Endothelial cell of umbilical vein (primary cell): ENCODE measurements around the gene SPDEF. TPM values are rescaled to one million over a fixed set of nuclear protein-coding genes. Genes with fewer than 3 reads are reported as not detected.

Experiments
- BruUV-seq: library from RNA; stranded (reverse); fragments of 400-500 nt; replicated peaks from 2 replicates; lab custom pipeline; 2021; lab: Mats Ljungman, UMichigan
- CTCF ChIA-PET: fragments of 300-600, 350-600 bp; sonication (Branson Sonifier 250); formaldehyde crosslinking; loops from one replicate; lab custom pipeline; 2021; ENCODE audit warnings: antibody characterized with exemption, inconsistent platforms; lab: Charles Lee
- POLR2A ChIA-PET: fragments of 300-600, 350-600 bp; sonication (Branson Sonifier 250); formaldehyde crosslinking; loops from one replicate; lab custom pipeline; 2021; ENCODE audit warnings: antibody characterized with exemption, inconsistent platforms; lab: Charles Lee
- DNase-seq: peaks from one replicate; pipeline ENCODE4 v3.0.0-alpha.2; 2011; ENCODE audit warnings: low read depth, low spot score
- FAIRE-seq: peaks from 2 replicates; lab custom pipeline; 2011; peaks lifted over from hg19 to GRCh38; lab: Jason Lieb, UNC
- H2AFZ ChIP-seq: 2 replicates; pipeline ENCODE4 v1.6.0; 2012; ENCODE audit warnings: low read depth, low read length, control low read depth, inconsistent platforms
- H3K27ac ChIP-seq: 2 replicates; pipeline ENCODE4 v1.5.1; 2011; ENCODE audit warnings: low read depth, mild to moderate bottlenecking, control low read depth, low read length, moderate library complexity; ENCODE audit not compliant: insufficient read depth
- H3K27me3 ChIP-seq, 2 experiments: 2 replicates each; pipeline versions ENCODE4 v1.6.0 to v1.6.1; 2011; ENCODE audit warnings: low read length in 2 of 2, mixed read lengths in 1 of 2; ENCODE audit not compliant: control insufficient read depth in 2 of 2, insufficient read depth in 2 of 2
- H3K36me3 ChIP-seq, 2 experiments: 2 replicates in 1 of 2; 3 replicates in 1 of 2; pipeline ENCODE4 v1.5.1; 2011; ENCODE audit warnings: low read length in 2 of 2, mild to moderate bottlenecking in 1 of 2, moderate library complexity in 1 of 2; ENCODE audit not compliant: control insufficient read depth in 2 of 2, insufficient read depth in 2 of 2; ENCODE audit errors: extremely low read depth in 1 of 2
- H3K4me1 ChIP-seq: 3 replicates; pipeline ENCODE4 v1.5.1; 2011; ENCODE audit warnings: mild to moderate bottlenecking, low read length; ENCODE audit not compliant: control insufficient read depth, insufficient read depth; ENCODE audit errors: extremely low read depth
- H3K4me2 ChIP-seq: 2 replicates; pipeline ENCODE4 v1.6.1; 2011; ENCODE audit warnings: low read length, control low read depth, mixed read lengths; ENCODE audit not compliant: insufficient read depth
- H3K4me3 ChIP-seq, 3 experiments: fragments of 200-600 bp in 1 of 3; sonication (generic), shearing (Covaris generic) in 1 of 3; replicated peaks in 1 of 3; 2 replicates each; pipeline ENCODE4 v1.5.1; 2011 to 2016; ENCODE audit warnings: control low read depth in 3 of 3, low read length in 3 of 3, mild to moderate bottlenecking in 2 of 3, inconsistent platforms in 1 of 3, low read depth in 1 of 3, moderate library complexity in 1 of 3; ENCODE audit not compliant: insufficient read depth in 1 of 3
- H3K79me2 ChIP-seq: 2 replicates; pipeline ENCODE4 v1.6.0; 2012; ENCODE audit warnings: low read length, inconsistent platforms; ENCODE audit not compliant: control insufficient read depth, insufficient read depth
- H3K9ac ChIP-seq: replicated peaks from 2 replicates; pipeline ENCODE3; 2011; ENCODE audit warnings: low read length, control low read depth; ENCODE audit not compliant: insufficient read depth; ENCODE audit errors: extremely low read depth
- H3K9me1 ChIP-seq: replicated peaks from 3 replicates; pipeline ENCODE4 v1.6.0; 2011; ENCODE audit warnings: mild to moderate bottlenecking, low read length; ENCODE audit not compliant: control insufficient read depth, insufficient read depth; ENCODE audit errors: extremely low read depth
- H3K9me3 ChIP-seq: replicated peaks from 2 replicates; pipeline ENCODE4 v1.5.1; 2012; ENCODE audit warnings: low read length, inconsistent platforms; ENCODE audit not compliant: control insufficient read depth, insufficient read depth
- H4K20me1 ChIP-seq: replicated peaks from 2 replicates; pipeline ENCODE3; 2011; ENCODE audit warnings: mild to moderate bottlenecking, low read length; ENCODE audit not compliant: control insufficient read depth, insufficient read depth; ENCODE audit errors: extremely low read depth
- CTCF ChIP-seq, 2 donors: IDR thresholded peaks; 1 replicate in 1 of 2; 2 replicates in 1 of 2; pipeline ENCODE4 v1.5.1; 2011; ENCODE audit warnings: low read length in 2 of 2, mild to moderate bottlenecking in 2 of 2, moderate library complexity in 2 of 2, control low read depth in 1 of 2, inconsistent platforms in 1 of 2, low read depth in 1 of 2; ENCODE audit not compliant: insufficient read depth in 1 of 2; ENCODE audit errors: extremely low read depth in 1 of 2
- EZH2 ChIP-seq: IDR thresholded peaks from 2 replicates; pipeline ENCODE4 v1.6.1; 2012; ENCODE audit warnings: borderline replicate concordance, low read depth, mild to moderate bottlenecking, moderate library complexity, low read length, inconsistent platforms; ENCODE audit not compliant: severe bottlenecking
- FOS ChIP-seq: IDR thresholded peaks from 2 replicates; pipeline ENCODE4 v1.6.1; 2011; ENCODE audit warnings: mild to moderate bottlenecking, low read length, moderate library complexity, borderline replicate concordance; ENCODE audit not compliant: insufficient read depth
- GATA2 ChIP-seq: IDR thresholded peaks from 2 replicates; pipeline ENCODE4 v1.7.0; 2011; ENCODE audit warnings: low read depth, mild to moderate bottlenecking, moderate library complexity, mixed read lengths, low read length; ENCODE audit not compliant: insufficient read length, insufficient read depth
- JUN ChIP-seq: IDR thresholded peaks from 2 replicates; pipeline ENCODE4 v1.6.1; 2011; ENCODE audit warnings: borderline replicate concordance, low read depth; ENCODE audit not compliant: insufficient read length, insufficient read depth
- MAX ChIP-seq: IDR thresholded peaks from 2 replicates; pipeline ENCODE4 v1.6.1; 2011; ENCODE audit not compliant: insufficient read depth, insufficient read length
- MYC ChIP-seq: IDR thresholded peaks from one replicate; pipeline ENCODE4 v1.6.1; 2011; ENCODE audit warnings: mild to moderate bottlenecking, low read depth, low read length
- POLR2A ChIP-seq: IDR thresholded peaks from 2 replicates; pipeline ENCODE4 v1.6.1; 2012; ENCODE audit warnings: low read depth, mild to moderate bottlenecking, control low read depth, low read length
- POLR2AphosphoS5 ChIP-seq: IDR thresholded peaks from 2 replicates; pipeline ENCODE4 v1.6.1; 2012; ENCODE audit warnings: low read depth, mild to moderate bottlenecking, control low read depth, low read length, moderate library complexity; ENCODE audit not compliant: insufficient read depth
- dilution Hi-C: fragments of 300-500 bp; cut with MboI; formaldehyde crosslinking; loops from one replicate; pipeline ENCODE4 v1.15.0; 2019; ENCODE audit warnings: low sequenced_read_pairs; ENCODE audit not compliant: extremely low pct_ligation_motif_present
- intact Hi-C: fragments of 100-400 bp; cut with micrococcal nuclease; formaldehyde crosslinking; loops from one replicate; pipeline ENCODE4 v1.10.0; 2022
- polyA plus RNA-seq, 4 experiments: library from polyadenylated mRNA; depleted of rRNA in 3 of 4; stranded (reverse) in 3 of 4; unstranded in 1 of 4; fragments of >200 nt; gene quantifications; 2 replicates each; pipeline versions ENCODE4 v1.2.1 to v1.2.3, GENCODE V29; 2011 to 2012; ENCODE audit warnings: missing spikeins in 1 of 4
- total RNA-seq: library from RNA; stranded (reverse); gene quantifications from 2 replicates; pipeline ENCODE4 v1.2.3, GENCODE V29; 2021

The SPDEF gene
- total and polyA plus RNA-seq, 2 donors (not counting 3 experiments of a cell fraction or from before 2014, with no cell fraction given), result not detected

GRCh38 chr6:34526241-34526972 lies 29.7 kb downstream of the SPDEF start:
- no peaks in the 10 kb centered on the region for H3K36me3 ChIP-seq
- H3K9me1 ChIP-seq, result no peaks in the 10 kb centered on the region
- intact Hi-C loops (loop anchor here (2.0 to 5.0 kb wide), 2 partner anchors 36 to 230 kb away; partner anchors contain the start of gene SNRPC), dilution Hi-C loops (no loop called here)
- H3K9me3 ChIP-seq, result no peaks in the 10 kb centered on the region
- no peak for FAIRE-seq
- TF ChIP-seq JUN, result no peak
- TF ChIP-seq POLR2A, result no peak
- no peak for TF ChIP-seq POLR2AphosphoS5
- TF ChIP-seq MYC, result no peak
- no peak for TF ChIP-seq MAX
- no peak for TF ChIP-seq FOS
- TF ChIP-seq EZH2, result no peak
- TF ChIP-seq GATA2, result no peak
- no peak for TF ChIP-seq CTCF (IDR thresholded peaks at IDR 0.05; ENCODE audit: extremely low read depth in 1 of 2, insufficient read depth in 1 of 2, low read depth in 1 of 2, low read length in 2 of 2)
- H3K4me1 ChIP-seq, result peaks cover 2% of the 10 kb centered on the region
- ChIA-PET POLR2A (interaction anchor here (0.5 kb wide), 1 partner anchor 136 kb away, joined by 5 read pairs; no protein-coding TSS in a partner anchor), CTCF (interaction anchor here (0.5 to 3.3 kb wide), 5 partner anchors 8 to 83 kb away, joined by 3 to 39 read pairs (median 4); no protein-coding TSS in a partner anchor)
- no peaks in the 10 kb centered on the region for H3K79me2 ChIP-seq
- no peak overlapping the region for H3K27ac ChIP-seq
- BruUV-seq, result no TSS peak
- peak overlapping the region; percentile 61 for H3K9ac ChIP-seq
- H4K20me1 ChIP-seq, result no peaks in the 10 kb centered on the region
- H3K4me3 ChIP-seq, result peak overlapping the region in 1 of 3 experiments; percentile 42
- DNase-seq, result no peak
- peak overlapping the region; percentile 67 for H3K4me2 ChIP-seq
- H2AFZ ChIP-seq, result peak overlapping the region; percentile 87
- H3K27me3 ChIP-seq, result no peaks in the 10 kb centered on the region
